HG03064 (cell line): ENCODE results near the gene METTL8.

Experiments used
- ATAC-seq: cut with Tn5 transposase; IDR thresholded peaks from one replicate; pipeline ENCODE4 v1.9.1; 2021; ENCODE audit warnings: low read depth; ENCODE audit not compliant: unreplicated experiment

The METTL8 gene

DNA sequence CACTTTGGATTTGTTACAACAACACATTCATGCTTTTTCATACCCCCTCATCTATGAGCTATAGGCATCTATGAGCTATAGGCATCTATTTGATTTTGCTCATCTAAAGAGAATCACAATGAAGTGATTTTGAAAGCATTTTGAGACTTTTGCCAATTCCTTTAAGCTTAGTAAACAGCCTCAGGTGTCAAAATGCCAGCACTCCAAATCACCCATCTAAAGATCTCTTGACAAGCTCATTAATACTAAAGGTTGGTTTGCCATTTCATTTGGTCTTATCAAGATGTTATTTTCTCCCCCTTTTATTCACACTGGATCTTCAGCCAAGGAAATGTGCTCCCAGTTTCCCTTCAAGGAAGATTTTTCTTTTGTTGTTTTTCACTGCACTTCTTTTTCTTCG is 162.4 kb downstream of the METTL8 start:
- no peak for ATAC-seq

DNA sequence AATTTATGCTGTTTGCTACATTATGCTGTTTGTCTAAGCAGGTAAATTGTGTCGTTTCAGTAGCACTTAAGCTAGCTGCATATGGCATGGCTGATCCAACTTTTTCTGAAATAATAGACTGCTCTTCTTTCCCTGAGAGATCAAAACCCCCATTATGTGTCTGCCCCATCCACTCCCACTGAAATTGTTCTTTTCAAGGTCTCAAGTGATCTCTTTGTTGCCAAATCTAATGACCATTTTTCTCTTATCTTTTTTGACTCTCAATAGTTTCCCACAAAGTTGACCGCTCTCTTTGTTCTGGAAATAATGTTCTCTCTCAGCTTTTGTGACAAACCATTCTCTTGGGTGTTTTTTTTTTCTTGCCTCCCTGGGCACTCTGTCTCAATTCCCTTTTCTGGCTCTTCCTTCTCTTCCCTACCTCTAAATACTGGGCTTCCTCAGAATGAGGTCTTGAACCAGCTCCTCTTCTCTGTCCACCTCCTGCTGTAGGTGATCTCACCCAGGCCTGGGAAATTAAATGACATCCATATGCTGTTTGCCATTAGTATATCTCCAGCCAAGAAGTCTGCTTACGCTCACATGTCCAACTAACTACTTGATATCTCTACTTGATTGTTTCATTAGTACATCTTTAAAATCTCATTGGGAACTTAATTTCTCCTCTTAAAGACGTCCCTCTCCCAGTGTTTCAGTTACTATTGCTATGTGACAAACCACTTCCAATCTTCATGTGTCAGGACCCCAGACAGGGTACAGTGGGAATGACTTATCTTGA is 165.7 kb downstream of the METTL8 start:
- ATAC-seq = no peak
